K562 (cell line): ENCODE results near the gene FGD6.

Source experiments
- CEBPB ChIP-seq: fragments of 450-650 bp; IDR thresholded peaks from 2 replicates; pipeline ENCODE4 v1.6.1; 2016; ENCODE audit warnings: missing genetic modification characterization, missing compliant biosample characterization
- CTCF ChIP-seq, 3 experiments: IDR thresholded peaks in 2 of 3; conservative IDR thresholded peaks in 1 of 3; 2 replicates each; pipeline ENCODE4 v1.5.1; 2011 to 2012; ENCODE audit warnings: low read length in 3 of 3, mild to moderate bottlenecking in 3 of 3, control low read depth in 2 of 3, improper control_type of control experiment in 1 of 3, inconsistent platforms in 1 of 3, low read depth in 1 of 3, mixed read lengths in 1 of 3, moderate library complexity in 1 of 3; ENCODE audit not compliant: insufficient read depth in 2 of 3
- EP300 ChIP-seq: IDR thresholded peaks from 2 replicates; pipeline ENCODE4 v1.6.1; 2012; ENCODE audit warnings: low read length, improper control_type of control experiment
- GATAD2B ChIP-seq: fragments of 450-650 bp; IDR thresholded peaks from 2 replicates; pipeline ENCODE4 v1.6.1; 2017; ENCODE audit warnings: mild to moderate bottlenecking, borderline replicate concordance
- HDAC2 ChIP-seq: fragments of 450-650 bp; IDR thresholded peaks from 2 replicates; pipeline ENCODE4 v1.6.1; 2016; ENCODE audit warnings: mild to moderate bottlenecking
- MTA2 ChIP-seq: fragments of 450-650 bp; IDR thresholded peaks from 2 replicates; pipeline ENCODE4 v1.6.1; 2016; ENCODE audit warnings: low read depth
- NR0B1 ChIP-seq: fragments of 450-650 bp; IDR thresholded peaks from one replicate; pipeline ENCODE4 v1.6.1; 2018; ENCODE audit warnings: mild to moderate bottlenecking, moderate library complexity; ENCODE audit not compliant: partially characterized antibody
- POLR2A ChIP-seq: fragments of 450-650 bp; conservative IDR thresholded peaks from 2 replicates; pipeline ENCODE4 v1.6.1; 2016
- POLR2B ChIP-seq: fragments of 450-650 bp; IDR thresholded peaks from 2 replicates; pipeline ENCODE4 v1.6.1; 2018; ENCODE audit warnings: low read depth; ENCODE audit not compliant: partially characterized antibody
- TAF1 ChIP-seq: IDR thresholded peaks from 2 replicates; pipeline ENCODE4 v1.6.1; 2011; ENCODE audit warnings: mild to moderate bottlenecking, low read length, moderate library complexity; ENCODE audit not compliant: insufficient read depth, control insufficient read depth, severe bottlenecking; ENCODE audit errors: extremely low read depth
- ZNF644 ChIP-seq: fragments of 200-800 bp; sonication (Bioruptor generic); IDR thresholded peaks from 2 replicates; pipeline ENCODE4 v1.6.1; 2016; ENCODE audit warnings: low read depth, missing genetic modification characterization, missing compliant biosample characterization

GRCh38 chr12:95202691-95203486, 14.4 kb downstream of the FGD6 start:
- TF ChIP-seq TAF1 (no peak), POLR2B (no peak), POLR2A (no peak), CTCF (IDR thresholded peaks at IDR 0.05 in 2 of 3, conservative IDR thresholded peaks at IDR 0.05 in 1 of 3; ENCODE audit: insufficient read depth in 2 of 3, low read depth in 1 of 3, low read length in 3 of 3) (no peak), CEBPB (tag) (no peak), HDAC2 (no peak), ZNF644 (tag) (no peak), MTA2 (no peak), EP300 (no peak), NR0B1 (no peak), GATAD2B (no peak)
